HG02623 (cell line): ENCODE results near the gene ANAPC16.
"Not testable (repeated sequence)": the region's sequence is repeated elsewhere in the genome, so short reads cannot be mapped to it uniquely, and the experiment has no call there.

ENCODE experiments used
- ATAC-seq: cut with Tn5 transposase; IDR thresholded peaks from one replicate; pipeline ENCODE4 v1.9.1; 2021; ENCODE audit warnings: moderate library complexity; ENCODE audit not compliant: unreplicated experiment

ANAPC16 gene

GRCh38 chr10:72211381-72211780, 4.4 kb upstream of the ANAPC16 start:
- ATAC-seq: not testable (repeated sequence)

- not testable (repeated sequence) for ATAC-seq
Measured at GRCh38 chr10:72211832-72212231, 4.0 kb upstream of the ANAPC16 start.

GRCh38 chr10:72218325-72218724, 2.5 kb downstream of the ANAPC16 start:
- no peak for ATAC-seq

GRCh38 chr10:72218726-72219125, 2.9 kb downstream of the ANAPC16 start:
- ATAC-seq: no peak

- ATAC-seq: no peak
Measured at GRCh38 chr10:72219235-72219814, 3.5 kb downstream of the ANAPC16 start.

- no peak for ATAC-seq
Measured at GRCh38 chr10:72220637-72221036, 4.8 kb downstream of the ANAPC16 start.

GRCh38 chr10:72221278-72221677, 5.5 kb downstream of the ANAPC16 start:
- no peak for ATAC-seq

- no peak for ATAC-seq
Measured at GRCh38 chr10:72223743-72224101, 7.9 kb downstream of the ANAPC16 start.

GRCh38 chr10:72224191-72224590, 8.4 kb downstream of the ANAPC16 start:
- ATAC-seq: not testable (repeated sequence)

- ATAC-seq: no peak
Measured at GRCh38 chr10:72226418-72227027, 10.7 kb downstream of the ANAPC16 start.

- ATAC-seq: no peak
Measured at GRCh38 chr10:72227826-72228225, 12.0 kb downstream of the ANAPC16 start.

GRCh38 chr10:72228318-72228751, 12.5 kb downstream of the ANAPC16 start:
- ATAC-seq: no peak

- no peak for ATAC-seq
Measured at GRCh38 chr10:72229261-72230251, 13.7 kb downstream of the ANAPC16 start.

GRCh38 chr10:72233621-72234020, 17.8 kb downstream of the ANAPC16 start:
- no peak for ATAC-seq

GRCh38 chr10:72234560-72235095, 18.8 kb downstream of the ANAPC16 start:
- no peak for ATAC-seq

GRCh38 chr10:72235544-72236279, 19.9 kb downstream of the ANAPC16 start:
- ATAC-seq: no peak

- no peak for ATAC-seq
Measured at GRCh38 chr10:72238392-72239175, 22.8 kb downstream of the ANAPC16 start.

- no peak for ATAC-seq
Measured at GRCh38 chr10:72239409-72239808, 23.6 kb downstream of the ANAPC16 start.

GRCh38 chr10:72240371-72240770, 24.6 kb downstream of the ANAPC16 start:
- no peak for ATAC-seq

GRCh38 chr10:72241691-72242252, 26.0 kb downstream of the ANAPC16 start:
- ATAC-seq: no peak
